Measurements from ENCODE around the gene RNASEH2B.

The RNASEH2B gene

GRCh38 chr13:51000571-51001260 lies 91.1 kb downstream of the RNASEH2B start:
- H3K4me2 ChIP-seq (ENCODE audit: low read depth, low read length): no peak overlapping the region
- no peaks in the 10 kb centered on the region for H3K4me1 ChIP-seq (ENCODE audit: low read length)
- no peak overlapping the region for H3K9ac ChIP-seq (ENCODE audit: low read length)
- no peaks in the 10 kb centered on the region for H3K79me2 ChIP-seq (ENCODE audit: low read length)
- no peak overlapping the region for H2AFZ ChIP-seq (ENCODE audit: low read length)
- no peaks in the 10 kb centered on the region for H3K9me3 ChIP-seq (replicated peaks; ENCODE audit: insufficient read depth, low read length)
- no peaks in the 10 kb centered on the region for H3K27me3 ChIP-seq (replicated peaks; ENCODE audit: insufficient read depth, low read length)
- H3K36me3 ChIP-seq (replicated peaks; ENCODE audit: insufficient read depth, low read length): no peaks in the 10 kb centered on the region
- TF ChIP-seq EZH2phosphoT487 (IDR thresholded peaks at IDR 0.05; ENCODE audit: low read length) (no peak), EZH2 (optimal IDR thresholded peaks at IDR 0.05; ENCODE audit: low read depth, low read length) (no peak), CTCF (IDR thresholded peaks at IDR 0.05; ENCODE audit: low read length) (no peak)
- no peaks in the 10 kb centered on the region for H3K9me2 ChIP-seq (replicated peaks; ENCODE audit: insufficient read depth, low read length)
- no peak for DNase-seq
- no peak overlapping the region for H3K27ac ChIP-seq (ENCODE audit: low read length)
- no peaks in the 10 kb centered on the region for H3F3A ChIP-seq (ENCODE audit: insufficient read depth, low read length)
- no peak overlapping the region for H3K4me3 ChIP-seq (ENCODE audit: low read length)
- H4K20me1 ChIP-seq (ENCODE audit: insufficient read depth, low read length): no peaks in the 10 kb centered on the region

GRCh38 chr13:51001335-51001734 lies 91.7 kb downstream of the RNASEH2B start:
- H3K9me2 ChIP-seq (replicated peaks; ENCODE audit: insufficient read depth, low read length): no peaks in the 10 kb centered on the region
- no peaks in the 10 kb centered on the region for H4K20me1 ChIP-seq (ENCODE audit: insufficient read depth, low read length)
- TF ChIP-seq EZH2 (optimal IDR thresholded peaks at IDR 0.05; ENCODE audit: low read depth, low read length): no peak
- no peak for TF ChIP-seq CTCF (IDR thresholded peaks at IDR 0.05; ENCODE audit: low read length)
- TF ChIP-seq EZH2phosphoT487 (IDR thresholded peaks at IDR 0.05; ENCODE audit: low read length): no peak
- no peak overlapping the region for H3K27ac ChIP-seq (ENCODE audit: low read length)
- H3K9me3 ChIP-seq (replicated peaks; ENCODE audit: insufficient read depth, low read length): no peaks in the 10 kb centered on the region
- no peaks in the 10 kb centered on the region for H3K27me3 ChIP-seq (replicated peaks; ENCODE audit: insufficient read depth, low read length)
- H3K4me3 ChIP-seq (ENCODE audit: low read length): no peak overlapping the region
- no peak overlapping the region for H3K4me2 ChIP-seq (ENCODE audit: low read depth, low read length)
- H3K36me3 ChIP-seq (replicated peaks; ENCODE audit: insufficient read depth, low read length): no peaks in the 10 kb centered on the region
- DNase-seq: no peak
- no peaks in the 10 kb centered on the region for H3K79me2 ChIP-seq (ENCODE audit: low read length)
- H2AFZ ChIP-seq (ENCODE audit: low read length): no peak overlapping the region
- no peaks in the 10 kb centered on the region for H3F3A ChIP-seq (ENCODE audit: insufficient read depth, low read length)
- no peak overlapping the region for H3K9ac ChIP-seq (ENCODE audit: low read length)
- H3K4me1 ChIP-seq (ENCODE audit: low read length): no peaks in the 10 kb centered on the region

- Histone ChIP-seq H3K27ac (ENCODE audit: low read length) (no peak overlapping the region), H3K27me3 (replicated peaks; ENCODE audit: insufficient read depth, low read length) (no peaks in the 10 kb centered on the region), H3K4me2 (ENCODE audit: low read depth, low read length) (no peak overlapping the region), H2AFZ (ENCODE audit: low read length) (no peak overlapping the region), H3K4me3 (ENCODE audit: low read length) (no peak overlapping the region), H4K20me1 (ENCODE audit: insufficient read depth, low read length) (no peaks in the 10 kb centered on the region), H3K9me2 (replicated peaks; ENCODE audit: insufficient read depth, low read length) (no peaks in the 10 kb centered on the region), H3K4me1 (ENCODE audit: low read length) (no peaks in the 10 kb centered on the region), H3K36me3 (replicated peaks; ENCODE audit: insufficient read depth, low read length) (no peaks in the 10 kb centered on the region), H3F3A (ENCODE audit: insufficient read depth, low read length) (no peaks in the 10 kb centered on the region), H3K9me3 (replicated peaks; ENCODE audit: insufficient read depth, low read length) (no peaks in the 10 kb centered on the region), H3K9ac (ENCODE audit: low read length) (no peak overlapping the region), H3K79me2 (ENCODE audit: low read length) (no peaks in the 10 kb centered on the region)
- no peak for DNase-seq
- no peak for TF ChIP-seq EZH2 (optimal IDR thresholded peaks at IDR 0.05; ENCODE audit: low read depth, low read length)
These were observed 93.1 kb downstream of the RNASEH2B start for GRCh38 chr13:51002736-51003135.

- Histone ChIP-seq H3K79me2 (ENCODE audit: low read length) (no peaks in the 10 kb centered on the region), H3K27me3 (replicated peaks; ENCODE audit: insufficient read depth, low read length) (no peaks in the 10 kb centered on the region), H3K4me1 (ENCODE audit: low read length) (no peaks in the 10 kb centered on the region), H4K20me1 (ENCODE audit: insufficient read depth, low read length) (no peaks in the 10 kb centered on the region), H3K4me2 (ENCODE audit: low read depth, low read length) (no peak overlapping the region), H3K9me2 (replicated peaks; ENCODE audit: insufficient read depth, low read length) (no peaks in the 10 kb centered on the region), H3K9ac (ENCODE audit: low read length) (no peak overlapping the region), H2AFZ (ENCODE audit: low read length) (no peak overlapping the region), H3K27ac (ENCODE audit: low read length) (no peak overlapping the region), H3K4me3 (ENCODE audit: low read length) (no peak overlapping the region), H3F3A (ENCODE audit: insufficient read depth, low read length) (no peaks in the 10 kb centered on the region), H3K36me3 (replicated peaks; ENCODE audit: insufficient read depth, low read length) (no peaks in the 10 kb centered on the region), H3K9me3 (replicated peaks; ENCODE audit: insufficient read depth, low read length) (no peaks in the 10 kb centered on the region)
- TF ChIP-seq EZH2 (optimal IDR thresholded peaks at IDR 0.05; ENCODE audit: low read depth, low read length) (no peak), EZH2phosphoT487 (IDR thresholded peaks at IDR 0.05; ENCODE audit: low read length) (no peak), CTCF (IDR thresholded peaks at IDR 0.05; ENCODE audit: low read length) (no peak)
- DNase-seq: no peak
These were observed 94.1 kb downstream of the RNASEH2B start for GRCh38 chr13:51003642-51004041.

All from MM.1S (cell line).